ENCODE results near the gene PDPN.

Gene PDPN

DNA sequence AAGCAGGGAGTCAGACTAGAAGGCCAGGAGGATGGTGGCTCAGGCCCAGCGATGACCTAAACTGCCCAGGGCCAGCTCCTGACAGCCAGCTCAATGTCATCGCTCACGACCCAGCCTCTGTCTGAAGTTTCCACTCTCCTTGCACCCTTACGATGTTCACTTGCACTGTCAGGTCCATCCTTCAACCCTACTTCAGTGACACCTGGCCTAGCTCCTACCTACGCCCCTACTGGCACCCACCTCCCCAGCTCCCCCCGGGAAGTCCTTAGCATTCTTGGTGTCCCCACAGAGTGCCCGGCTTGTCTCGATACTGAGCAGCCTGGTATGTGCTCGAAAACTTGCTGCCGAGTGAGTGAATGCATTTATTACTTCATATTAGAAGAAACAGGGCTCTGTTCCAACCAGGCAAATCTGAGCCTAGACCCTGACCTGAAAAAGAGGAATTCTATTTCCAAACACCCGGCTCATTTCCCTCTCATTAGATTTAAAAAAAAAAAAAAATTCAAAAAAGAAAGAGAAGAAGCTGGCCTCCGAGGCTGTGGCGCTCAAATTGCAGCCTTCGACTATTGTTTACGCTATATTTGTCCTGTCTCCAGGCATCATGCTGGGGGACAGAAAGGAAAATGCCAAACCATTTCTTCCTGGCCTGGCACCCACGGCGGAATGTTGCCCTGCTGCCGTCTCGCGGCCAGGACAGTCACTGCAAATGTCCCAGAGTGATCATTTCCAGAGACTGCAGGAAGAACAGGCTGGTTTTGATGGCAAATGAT is 40.0 kb upstream of the PDPN start:
- no peak for DNase-seq (ENCODE audit: low spot score)
- TF ChIP-seq, protein P1, sequence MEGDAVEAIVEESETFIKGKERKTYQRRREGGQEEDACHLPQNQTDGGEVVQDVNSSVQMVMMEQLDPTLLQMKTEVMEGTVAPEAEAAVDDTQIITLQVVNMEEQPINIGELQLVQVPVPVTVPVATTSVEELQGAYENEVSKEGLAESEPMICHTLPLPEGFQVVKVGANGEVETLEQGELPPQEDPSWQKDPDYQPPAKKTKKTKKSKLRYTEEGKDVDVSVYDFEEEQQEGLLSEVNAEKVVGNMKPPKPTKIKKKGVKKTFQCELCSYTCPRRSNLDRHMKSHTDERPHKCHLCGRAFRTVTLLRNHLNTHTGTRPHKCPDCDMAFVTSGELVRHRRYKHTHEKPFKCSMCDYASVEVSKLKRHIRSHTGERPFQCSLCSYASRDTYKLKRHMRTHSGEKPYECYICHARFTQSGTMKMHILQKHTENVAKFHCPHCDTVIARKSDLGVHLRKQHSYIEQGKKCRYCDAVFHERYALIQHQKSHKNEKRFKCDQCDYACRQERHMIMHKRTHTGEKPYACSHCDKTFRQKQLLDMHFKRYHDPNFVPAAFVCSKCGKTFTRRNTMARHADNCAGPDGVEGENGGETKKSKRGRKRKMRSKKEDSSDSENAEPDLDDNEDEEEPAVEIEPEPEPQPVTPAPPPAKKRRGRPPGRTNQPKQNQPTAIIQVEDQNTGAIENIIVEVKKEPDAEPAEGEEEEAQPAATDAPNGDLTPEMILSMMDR (IDR thresholded peaks at IDR 0.05; ENCODE audit: extremely low read depth, missing control alignments) = no peak

DNA sequence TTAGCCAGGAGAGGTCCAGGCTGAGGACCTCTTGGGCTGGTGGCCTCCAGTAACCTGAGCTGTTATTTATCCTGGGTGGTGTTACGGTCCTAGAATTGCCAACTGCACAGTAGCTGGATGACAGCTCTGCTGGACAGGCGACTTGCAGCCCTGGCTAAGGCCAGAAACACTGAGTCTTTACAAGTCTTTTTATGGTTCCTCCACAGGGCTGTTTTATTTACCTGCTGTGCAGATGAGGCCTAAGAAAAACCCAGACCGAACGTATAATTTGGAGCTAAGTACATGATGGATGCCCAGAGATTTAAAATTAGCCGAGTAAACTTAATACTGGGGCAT is 39.4 kb upstream of the PDPN start:
- TF ChIP-seq, protein P1 (IDR thresholded peaks at IDR 0.05; ENCODE audit: extremely low read depth, missing control alignments) = no peak

GRCh38 chr1:13546791-13547190 is 36.8 kb upstream of the PDPN start:
- no peak for DNase-seq (ENCODE audit: low spot score)
- TF ChIP-seq, protein P1 (IDR thresholded peaks at IDR 0.05; ENCODE audit: extremely low read depth, missing control alignments) = no peak

More for the DNA sequence above, 39.4 kb upstream of the PDPN start:
- DNase-seq (ENCODE audit: low spot score) = no peak

- no peak for DNase-seq (ENCODE audit: low spot score)
- TF ChIP-seq, protein P1 (IDR thresholded peaks at IDR 0.05; ENCODE audit: extremely low read depth, missing control alignments) = no peak
Measured at GRCh38 chr1:13548281-13548680, 35.4 kb upstream of the PDPN start.

- TF ChIP-seq, protein P1 (IDR thresholded peaks at IDR 0.05; ENCODE audit: extremely low read depth, missing control alignments) = no peak
- DNase-seq (ENCODE audit: low spot score) = no peak
Measured at GRCh38 chr1:13549021-13549420, 34.6 kb upstream of the PDPN start.

DNA sequence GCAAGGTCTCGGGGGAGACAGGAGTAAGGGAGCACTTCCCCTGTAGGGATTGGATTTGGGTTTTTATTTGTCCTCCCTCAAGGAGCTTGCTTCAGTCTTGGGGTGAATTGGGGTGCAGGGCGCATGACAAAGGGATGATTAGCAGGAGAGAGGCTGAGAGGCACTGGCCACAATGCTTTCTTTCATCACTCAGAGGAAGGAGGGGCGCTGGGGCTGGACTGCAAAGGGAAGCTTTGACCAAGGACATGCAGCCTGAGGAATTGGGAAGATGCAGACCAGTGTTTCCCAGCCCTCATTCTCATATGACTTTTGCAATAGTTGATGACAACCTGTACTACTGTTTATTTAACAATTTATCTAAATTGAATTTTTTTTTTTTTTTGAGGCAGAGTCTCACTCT is 34.1 kb upstream of the PDPN start:
- TF ChIP-seq, protein P1 (IDR thresholded peaks at IDR 0.05; ENCODE audit: extremely low read depth, missing control alignments) = no peak
- no peak for DNase-seq (ENCODE audit: low spot score)

DNA sequence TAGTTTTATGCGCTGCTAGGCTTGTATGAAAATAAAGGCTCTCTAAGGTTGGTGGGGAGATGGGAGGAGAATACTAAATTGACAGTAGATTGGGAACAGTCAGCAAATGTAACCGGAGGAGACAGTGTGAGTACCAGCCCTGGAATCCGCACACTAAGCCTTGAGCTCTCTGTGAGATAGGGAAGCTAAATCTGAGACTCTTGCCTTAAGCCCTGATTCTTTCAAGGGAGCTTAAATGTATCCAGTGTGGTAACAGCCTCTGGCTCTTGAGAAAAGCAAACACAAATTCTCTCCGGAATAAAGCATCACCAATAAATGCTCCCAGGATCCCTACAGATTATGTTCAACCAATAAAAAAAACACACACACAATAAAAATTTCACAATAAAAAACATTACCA is 33.0 kb upstream of the PDPN start:
- DNase-seq (ENCODE audit: low spot score) = no peak
- TF ChIP-seq, protein P1 (IDR thresholded peaks at IDR 0.05; ENCODE audit: extremely low read depth, missing control alignments) = no peak
